Effector memory CD8-positive, alpha-beta T cell (primary cell): ENCODE data around the gene TIMP2.

Source experiments
- ATAC-seq: fragments of 150-1000 bp; cut with Tn5 transposase; replicated peaks from 2 replicates; pipeline ENCODE4 v1.10.0; 2021; ENCODE audit warnings: mild to moderate bottlenecking, moderate library complexity
- DNase-seq, 3 experiments: peaks; one replicate each; pipeline ENCODE4 v3.0.0; 2021
- H3K27ac Mint-ChIP-seq, 2 donors: one replicate each; pipeline ENCODE4 v1.8.0; 2022; ENCODE audit warnings: mild to moderate bottlenecking in 2 of 2, mixed read lengths in 2 of 2, moderate library complexity in 2 of 2
- H3K27me3 Mint-ChIP-seq, 2 donors: one replicate each; pipeline ENCODE4 v1.8.0; 2022; ENCODE audit warnings: mixed read lengths in 2 of 2
- H3K36me3 Mint-ChIP-seq: one replicate; pipeline ENCODE4 v1.8.0; 2022; ENCODE audit warnings: mild to moderate bottlenecking, moderate library complexity, mixed read lengths; ENCODE audit not compliant: insufficient read depth
- H3K4me1 Mint-ChIP-seq, 2 donors: one replicate each; pipeline ENCODE4 v1.8.0; 2022; ENCODE audit warnings: low read depth in 2 of 2, mixed read lengths in 2 of 2
- H3K4me3 Mint-ChIP-seq, 2 donors: one replicate each; pipeline ENCODE4 v1.8.0; 2022; ENCODE audit warnings: mild to moderate bottlenecking in 2 of 2, mixed read lengths in 2 of 2, moderate library complexity in 2 of 2
- H3K9me3 Mint-ChIP-seq, 2 donors: one replicate each; pipeline ENCODE4 v1.8.0; 2022; ENCODE audit warnings: mixed read lengths in 2 of 2

Gene TIMP2

GRCh38 chr17:78826836-78827509 is 98.2 kb downstream of the TIMP2 start:
- H3K9me3 Mint-ChIP-seq, result no peaks in the 10 kb centered on the region
- peaks cover 36 to 43% of the 10 kb centered on the region in 2 donors for H3K4me1 Mint-ChIP-seq
- ATAC-seq (no peak), DNase-seq (no peak)
- peak overlapping the region in 1 of 2 donors; percentile 77 for H3K27ac Mint-ChIP-seq
- no peaks in the 10 kb centered on the region for H3K27me3 Mint-ChIP-seq
- H3K36me3 Mint-ChIP-seq, result peaks cover 95% of the 10 kb centered on the region
- H3K4me3 Mint-ChIP-seq, result no peak overlapping the region

GRCh38 chr17:78826421-78826820 is 98.8 kb downstream of the TIMP2 start:
- Mint-ChIP-seq H3K36me3 (peaks cover 95% of the 10 kb centered on the region), H3K27me3 (no peaks in the 10 kb centered on the region), H3K9me3 (no peaks in the 10 kb centered on the region), H3K4me3 (no peak overlapping the region), H3K4me1 (peaks cover 36 to 43% of the 10 kb centered on the region in 2 donors), H3K27ac (peak overlapping the region in 1 of 2 donors; percentile 67)
- ATAC-seq, result no peak
- DNase-seq, result no peak

GRCh38 chr17:78825696-78826095 is 99.5 kb downstream of the TIMP2 start:
- H3K36me3 Mint-ChIP-seq, result peaks cover 95% of the 10 kb centered on the region
- no peaks in the 10 kb centered on the region for H3K9me3 Mint-ChIP-seq
- H3K27me3 Mint-ChIP-seq, result no peaks in the 10 kb centered on the region
- H3K4me1 Mint-ChIP-seq, result peaks cover 36 to 43% of the 10 kb centered on the region in 2 donors
- ATAC-seq, result no peak
- H3K4me3 Mint-ChIP-seq, result no peak overlapping the region
- H3K27ac Mint-ChIP-seq, result peak overlapping the region in 1 of 2 donors; percentile 67
- no peak for DNase-seq

GRCh38 chr17:78824240-78824639 is 100.9 kb downstream of the TIMP2 start:
- no peak for ATAC-seq

GRCh38 chr17:78823282-78824046 is 101.7 kb downstream of the TIMP2 start:
- H3K27ac Mint-ChIP-seq, result peak overlapping the region; percentile 81 to 87
- ATAC-seq, result no peak

More at GRCh38 chr17:78824240-78824639, 100.9 kb downstream of the TIMP2 start:
- H3K27me3 Mint-ChIP-seq, result no peaks in the 10 kb centered on the region
- H3K4me1 Mint-ChIP-seq, result peaks cover 34 to 39% of the 10 kb centered on the region in 2 donors
- H3K4me3 Mint-ChIP-seq, result no peak overlapping the region
- H3K36me3 Mint-ChIP-seq, result peaks cover 98% of the 10 kb centered on the region
- H3K27ac Mint-ChIP-seq, result no peak overlapping the region
- no peak for DNase-seq
- H3K9me3 Mint-ChIP-seq, result no peaks in the 10 kb centered on the region

GRCh38 chr17:78822552-78822951 is 102.6 kb downstream of the TIMP2 start:
- Mint-ChIP-seq H3K9me3 (no peaks in the 10 kb centered on the region), H3K4me3 (peak overlapping the region in 1 of 2 donors; percentile 42), H3K27me3 (no peaks in the 10 kb centered on the region), H3K36me3 (peaks cover 98% of the 10 kb centered on the region), H3K4me1 (peaks cover 41% of the 10 kb centered on the region in 2 donors), H3K27ac (peak overlapping the region; percentile 81 to 87)
- ATAC-seq (no peak), DNase-seq (no peak)

More at GRCh38 chr17:78823282-78824046, 101.7 kb downstream of the TIMP2 start:
- H3K4me3 Mint-ChIP-seq, result peak overlapping the region in 1 of 2 donors; percentile 38
- no peaks in the 10 kb centered on the region for H3K9me3 Mint-ChIP-seq
- H3K36me3 Mint-ChIP-seq, result peaks cover 98% of the 10 kb centered on the region
- no peak for DNase-seq
- H3K27me3 Mint-ChIP-seq, result no peaks in the 10 kb centered on the region
- peaks cover 41 to 46% of the 10 kb centered on the region in 2 donors for H3K4me1 Mint-ChIP-seq

- no peaks in the 10 kb centered on the region for H3K9me3 Mint-ChIP-seq
- no peaks in the 10 kb centered on the region for H3K27me3 Mint-ChIP-seq
- peak overlapping the region; percentile 81 to 87 for H3K27ac Mint-ChIP-seq
- H3K36me3 Mint-ChIP-seq, result peaks cover 98% of the 10 kb centered on the region
- H3K4me1 Mint-ChIP-seq, result peaks cover 47% of the 10 kb centered on the region in 2 donors
- DNase-seq, result no peak
- no peak for ATAC-seq
- H3K4me3 Mint-ChIP-seq, result no peak overlapping the region
These were observed 103.2 kb downstream of the TIMP2 start for GRCh38 chr17:78821961-78822360.

- H3K36me3 Mint-ChIP-seq, result peaks cover 94% of the 10 kb centered on the region
- no peaks in the 10 kb centered on the region for H3K27me3 Mint-ChIP-seq
- DNase-seq (no peak), ATAC-seq (no peak)
- peak overlapping the region; percentile 89 to 98 for H3K27ac Mint-ChIP-seq
- peaks cover 50 to 51% of the 10 kb centered on the region in 2 donors for H3K4me1 Mint-ChIP-seq
- H3K4me3 Mint-ChIP-seq, result peak overlapping the region in 1 of 2 donors; percentile 21
- H3K9me3 Mint-ChIP-seq, result no peaks in the 10 kb centered on the region
These were observed 104.3 kb downstream of the TIMP2 start for GRCh38 chr17:78820841-78821240.

- peaks cover 45 to 48% of the 10 kb centered on the region in 2 donors for H3K4me1 Mint-ChIP-seq
- peak overlapping the region; percentile 69 to 86 for H3K4me3 Mint-ChIP-seq
- no peaks in the 10 kb centered on the region for H3K9me3 Mint-ChIP-seq
- DNase-seq (no peak), ATAC-seq (no peak)
- peaks cover 90% of the 10 kb centered on the region for H3K36me3 Mint-ChIP-seq
- H3K27me3 Mint-ChIP-seq, result no peaks in the 10 kb centered on the region
- peak overlapping the region; percentile 89 to 98 for H3K27ac Mint-ChIP-seq
These were observed 105.1 kb downstream of the TIMP2 start for GRCh38 chr17:78819806-78820792.

- no peaks in the 10 kb centered on the region for H3K9me3 Mint-ChIP-seq
- ATAC-seq (no peak), DNase-seq (no peak)
- H3K36me3 Mint-ChIP-seq, result peaks cover 91% of the 10 kb centered on the region
- H3K27ac Mint-ChIP-seq, result peak overlapping the region; percentile 89 to 98
- no peaks in the 10 kb centered on the region for H3K27me3 Mint-ChIP-seq
- H3K4me1 Mint-ChIP-seq, result peaks cover 40 to 43% of the 10 kb centered on the region in 2 donors
- peak overlapping the region; percentile 69 to 86 for H3K4me3 Mint-ChIP-seq
These were observed 105.8 kb downstream of the TIMP2 start for GRCh38 chr17:78819402-78819801.

GRCh38 chr17:78818932-78819331 is 106.3 kb downstream of the TIMP2 start:
- no peaks in the 10 kb centered on the region for H3K9me3 Mint-ChIP-seq
- peaks cover 91% of the 10 kb centered on the region for H3K36me3 Mint-ChIP-seq
- H3K4me1 Mint-ChIP-seq, result peaks cover 37 to 40% of the 10 kb centered on the region in 2 donors
- peak overlapping the region; percentile 69 to 86 for H3K4me3 Mint-ChIP-seq
- H3K27ac Mint-ChIP-seq, result peak overlapping the region; percentile 89 to 98
- H3K27me3 Mint-ChIP-seq, result no peaks in the 10 kb centered on the region
- peak; percentile 47 to 57 (median 50) for DNase-seq
- ATAC-seq, result peak; percentile 46

GRCh38 chr17:78818152-78818846 is 106.9 kb downstream of the TIMP2 start:
- no peaks in the 10 kb centered on the region for H3K9me3 Mint-ChIP-seq
- H3K27me3 Mint-ChIP-seq, result no peaks in the 10 kb centered on the region
- H3K27ac Mint-ChIP-seq, result peak overlapping the region; percentile 97 to 98
- ATAC-seq (no peak), DNase-seq (no peak)
- peaks cover 91% of the 10 kb centered on the region for H3K36me3 Mint-ChIP-seq
- H3K4me3 Mint-ChIP-seq, result peak overlapping the region; percentile 69 to 86
- H3K4me1 Mint-ChIP-seq, result peaks cover 33 to 36% of the 10 kb centered on the region in 2 donors
